Breast epithelium (tissue), 3 donors: ENCODE measurements around the gene KIF11.
A peak's percentile ranks its signal among the peaks of the same experiment; 100 is the strongest.

Experiments used
- POLR2A ChIP-seq: fragments of 450-650 bp; IDR thresholded peaks from one replicate; pipeline ENCODE4 v1.6.1; 2016; ENCODE audit warnings: antibody characterized with exemption, mild to moderate bottlenecking, moderate library complexity
- POLR2AphosphoS5 ChIP-seq, 3 donors: sonication (generic); formaldehyde crosslinking; IDR thresholded peaks; one replicate each; pipeline ENCODE4 v1.6.1; 2017; ENCODE audit warnings: antibody characterized with exemption in 3 of 3
- TF ChIP-seq, protein P1 (sequence below), 3 donors: fragments of 450-650 bp; IDR thresholded peaks; one replicate each; pipeline ENCODE4 v1.5.1; 2016 to 2017; ENCODE audit warnings: antibody characterized with exemption in 3 of 3, mild to moderate bottlenecking in 3 of 3, moderate library complexity in 3 of 3

DNA sequence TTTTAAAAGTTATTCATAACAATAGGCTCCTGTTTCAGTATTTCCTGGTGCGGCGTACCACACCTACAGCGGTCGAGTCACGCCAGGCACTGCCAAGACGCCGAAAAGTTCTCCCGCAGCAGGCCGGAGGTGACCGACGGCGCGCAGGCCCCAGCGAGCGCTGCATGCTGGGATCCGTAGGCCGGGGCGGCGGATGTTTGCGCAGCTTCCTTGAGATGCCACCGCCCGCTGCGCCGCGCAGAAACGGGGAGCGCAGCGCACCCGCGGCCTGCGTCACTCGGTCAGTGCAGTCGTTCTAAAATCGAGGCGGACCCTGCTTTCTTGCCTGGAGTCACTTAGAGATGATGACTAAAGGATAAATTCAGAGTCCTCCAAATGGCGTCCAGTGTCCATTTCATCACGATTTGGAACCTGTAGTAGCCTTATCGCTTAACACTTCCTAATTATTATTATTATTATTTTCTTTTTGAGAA, 1.3 kb upstream of the KIF11 start:
- TF ChIP-seq, protein P1, sequence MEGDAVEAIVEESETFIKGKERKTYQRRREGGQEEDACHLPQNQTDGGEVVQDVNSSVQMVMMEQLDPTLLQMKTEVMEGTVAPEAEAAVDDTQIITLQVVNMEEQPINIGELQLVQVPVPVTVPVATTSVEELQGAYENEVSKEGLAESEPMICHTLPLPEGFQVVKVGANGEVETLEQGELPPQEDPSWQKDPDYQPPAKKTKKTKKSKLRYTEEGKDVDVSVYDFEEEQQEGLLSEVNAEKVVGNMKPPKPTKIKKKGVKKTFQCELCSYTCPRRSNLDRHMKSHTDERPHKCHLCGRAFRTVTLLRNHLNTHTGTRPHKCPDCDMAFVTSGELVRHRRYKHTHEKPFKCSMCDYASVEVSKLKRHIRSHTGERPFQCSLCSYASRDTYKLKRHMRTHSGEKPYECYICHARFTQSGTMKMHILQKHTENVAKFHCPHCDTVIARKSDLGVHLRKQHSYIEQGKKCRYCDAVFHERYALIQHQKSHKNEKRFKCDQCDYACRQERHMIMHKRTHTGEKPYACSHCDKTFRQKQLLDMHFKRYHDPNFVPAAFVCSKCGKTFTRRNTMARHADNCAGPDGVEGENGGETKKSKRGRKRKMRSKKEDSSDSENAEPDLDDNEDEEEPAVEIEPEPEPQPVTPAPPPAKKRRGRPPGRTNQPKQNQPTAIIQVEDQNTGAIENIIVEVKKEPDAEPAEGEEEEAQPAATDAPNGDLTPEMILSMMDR (IDR thresholded peaks at IDR 0.05): peak in 1 of 3 donors; percentile 17
- peak; percentile 83 to 94 (median 86) for TF ChIP-seq POLR2AphosphoS5 (IDR thresholded peaks at IDR 0.05)
- TF ChIP-seq POLR2A: peak; percentile 73
